Kidney (tissue), 14 donors: ENCODE results near the gene ADAT1. TPM values are rescaled to one million over a fixed set of nuclear protein-coding genes. Genes with fewer than 3 reads are reported as not detected.
A peak's percentile ranks its signal among the peaks of the same experiment; 100 is the strongest.

Experiments
- DNase-seq, 5 donors: peaks; one replicate each; pipeline ENCODE4 v3.0.0-alpha.2; 2013 to 2020
- FAIRE-seq: peaks from 2 replicates; lab custom pipeline; 2012; peaks lifted over from hg19 to GRCh38; lab: Jason Lieb, UNC
- H3K27ac ChIP-seq, 2 donors: one replicate each; pipeline ENCODE4 v1.7.0; 2013; ENCODE audit warnings: low read depth in 2 of 2, low read length in 2 of 2, inconsistent platforms in 1 of 2
- H3K27me3 ChIP-seq: one replicate; pipeline ENCODE4 v1.7.1; 2013; ENCODE audit warnings: low read length, inconsistent platforms; ENCODE audit not compliant: control insufficient read depth, insufficient read depth
- H3K36me3 ChIP-seq, 3 donors: one replicate each; pipeline versions ENCODE4 v1.7.0 to v1.7.1; 2013; ENCODE audit warnings: low read length in 3 of 3, control low read depth in 1 of 3, inconsistent platforms in 1 of 3; ENCODE audit not compliant: insufficient read depth in 3 of 3, control insufficient read depth in 2 of 3
- H3K4me1 ChIP-seq, 3 donors: one replicate each; pipeline versions ENCODE4 v1.7.0 to v1.7.1; 2013; ENCODE audit warnings: low read length in 3 of 3, inconsistent platforms in 1 of 3, low read depth in 1 of 3; ENCODE audit not compliant: control insufficient read depth in 2 of 3, insufficient read depth in 2 of 3
- H3K4me3 ChIP-seq, 3 donors: one replicate each; pipeline versions ENCODE4 v1.7.0 to v1.8.1; 2013; ENCODE audit warnings: low read length in 3 of 3, control low read depth in 1 of 3, inconsistent platforms in 1 of 3
- H3K9ac ChIP-seq, 3 donors: one replicate each; pipeline versions ENCODE4 v1.7.0 to v1.7.1; 2013; ENCODE audit warnings: low read length in 3 of 3, control low read depth in 1 of 3, inconsistent platforms in 1 of 3
- H3K9me3 ChIP-seq, 3 donors: one replicate each; pipeline versions ENCODE4 v1.7.0 to v1.7.1; 2013; ENCODE audit warnings: low read length in 3 of 3, control low read depth in 1 of 3, inconsistent platforms in 1 of 3; ENCODE audit not compliant: control insufficient read depth in 2 of 3, insufficient read depth in 1 of 3
- intact Hi-C: fragments of 100-400 bp; cut with DNase I; formaldehyde crosslinking; loops from one replicate; pipeline ENCODE4 v1.11.1; 2022
- polyA plus RNA-seq: library from polyadenylated mRNA; stranded (reverse); fragments of 350-450 nt; fragmentation: Illumina TruSeq; extraction: RNeasy Lipid Tissue Mini Kit (QIAGEN cat#74804); gene quantifications from one replicate; pipeline ENCODE4 v1.2.3, GENCODE V29; 2014; ENCODE audit warnings: low read depth, low replicate concordance; ENCODE audit not compliant: insufficient read depth
- total RNA-seq: library from RNA; stranded (reverse); fragmentation: NEBNext Ultra II Directional; extraction: Animal tissue kit (Norgen Biotek cat#: 25700); gene quantifications from one replicate; pipeline ENCODE4 v1.2.1, GENCODE V29; 2021
- TF ChIP-seq, protein P1 (sequence below): IDR thresholded peaks from 3 replicates; pipeline ENCODE4 v1.5.1; 2012; ENCODE audit warnings: mild to moderate bottlenecking, moderate library complexity, borderline replicate concordance; ENCODE audit not compliant: insufficient read depth; ENCODE audit errors: extremely low read depth
- donor health status: control.
- donor health status: control.
- donor health status: control.
- donor health status: control.
- donor health status: control.
- donor health status: DM: yes; HTN: yes; CAD: no.
- donor health status: Normal renal cell carcinoma (clear cell type).

The ADAT1 gene
- total and polyA plus RNA-seq, 2 donors from 2014 or later, result 24.4 to 56.5 TPM

DNA sequence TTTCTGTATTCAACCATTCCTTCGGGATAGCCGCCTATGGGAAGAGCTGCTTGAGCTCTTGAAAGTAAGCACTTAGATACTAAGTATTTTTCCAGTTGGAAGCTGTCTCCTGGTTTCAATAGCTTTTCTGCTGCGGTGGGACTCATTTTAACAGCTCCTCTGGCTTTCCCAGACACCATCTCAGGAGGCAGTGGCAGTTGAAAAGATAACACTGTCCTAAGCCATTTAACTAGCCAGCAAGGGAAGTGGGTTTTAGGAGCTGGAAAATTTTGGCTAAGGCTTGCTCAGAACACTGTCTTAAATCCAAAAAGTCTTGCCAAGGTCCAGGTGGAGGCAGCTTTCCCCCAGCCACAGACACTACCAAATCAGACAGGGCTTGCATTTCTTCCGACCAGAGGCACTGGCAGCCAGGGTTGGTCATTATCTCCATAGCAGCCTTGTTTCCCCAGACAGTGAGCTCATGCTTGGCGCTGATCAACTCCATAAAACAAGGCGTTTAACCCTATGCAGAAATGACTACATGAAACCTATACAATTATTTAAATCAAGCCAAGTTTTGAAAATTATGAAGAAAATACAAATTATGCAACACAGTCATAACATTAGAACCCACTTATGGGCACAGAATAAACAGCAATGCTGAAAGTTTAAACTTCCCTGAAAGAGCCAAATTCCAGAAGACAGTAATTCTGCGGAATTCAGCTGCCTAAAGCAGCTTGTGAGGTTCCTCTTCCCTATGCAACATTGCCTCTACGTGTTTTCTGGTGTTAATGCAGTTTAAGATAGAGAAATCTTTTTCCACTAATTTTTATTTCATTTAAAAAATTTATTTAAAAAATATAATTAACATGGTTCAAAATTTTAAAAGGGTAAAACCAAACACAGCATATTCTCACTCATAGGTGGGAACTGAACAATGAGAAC lies 31.9 kb downstream of the ADAT1 start:
- peak in 1 of 5 donors; percentile 39 for DNase-seq

DNA sequence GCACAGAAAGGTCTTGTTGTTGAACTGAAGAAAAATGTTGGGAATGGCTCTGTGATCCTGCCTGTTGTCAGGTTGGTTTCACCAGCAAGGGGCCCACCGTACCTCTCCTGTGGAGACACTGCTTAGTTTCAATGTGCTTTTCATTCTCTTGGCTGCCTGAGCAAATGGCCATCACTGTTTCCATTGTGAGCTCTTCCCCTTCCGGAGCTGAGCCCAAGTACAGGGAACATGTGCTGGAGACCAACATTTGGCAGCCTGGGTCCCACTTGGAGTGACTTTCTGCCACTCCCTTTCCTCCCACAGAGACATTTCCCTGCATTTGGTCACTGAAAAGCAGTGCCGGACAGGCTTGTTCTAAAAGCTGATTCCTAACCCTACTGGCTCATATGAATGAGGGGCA lies 33.8 kb downstream of the ADAT1 start:
- Histone ChIP-seq H3K27me3 (no peaks in the 10 kb centered on the region), H3K4me3 (no peak overlapping the region), H3K27ac (no peak overlapping the region), H3K9ac (no peak overlapping the region), H3K36me3 (peaks cover 0 to 6% (median 0%) of the 10 kb centered on the region in 3 donors), H3K4me1 (no peaks in the 10 kb centered on the region), H3K9me3 (no peaks in the 10 kb centered on the region)
- TF ChIP-seq, protein P1, sequence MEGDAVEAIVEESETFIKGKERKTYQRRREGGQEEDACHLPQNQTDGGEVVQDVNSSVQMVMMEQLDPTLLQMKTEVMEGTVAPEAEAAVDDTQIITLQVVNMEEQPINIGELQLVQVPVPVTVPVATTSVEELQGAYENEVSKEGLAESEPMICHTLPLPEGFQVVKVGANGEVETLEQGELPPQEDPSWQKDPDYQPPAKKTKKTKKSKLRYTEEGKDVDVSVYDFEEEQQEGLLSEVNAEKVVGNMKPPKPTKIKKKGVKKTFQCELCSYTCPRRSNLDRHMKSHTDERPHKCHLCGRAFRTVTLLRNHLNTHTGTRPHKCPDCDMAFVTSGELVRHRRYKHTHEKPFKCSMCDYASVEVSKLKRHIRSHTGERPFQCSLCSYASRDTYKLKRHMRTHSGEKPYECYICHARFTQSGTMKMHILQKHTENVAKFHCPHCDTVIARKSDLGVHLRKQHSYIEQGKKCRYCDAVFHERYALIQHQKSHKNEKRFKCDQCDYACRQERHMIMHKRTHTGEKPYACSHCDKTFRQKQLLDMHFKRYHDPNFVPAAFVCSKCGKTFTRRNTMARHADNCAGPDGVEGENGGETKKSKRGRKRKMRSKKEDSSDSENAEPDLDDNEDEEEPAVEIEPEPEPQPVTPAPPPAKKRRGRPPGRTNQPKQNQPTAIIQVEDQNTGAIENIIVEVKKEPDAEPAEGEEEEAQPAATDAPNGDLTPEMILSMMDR, result no peak
- FAIRE-seq (no peak), DNase-seq (no peak)
- intact Hi-C loops, result no loop called here

More for the DNA sequence above, 31.9 kb downstream of the ADAT1 start:
- no peaks in the 10 kb centered on the region for H3K4me1 ChIP-seq
- intact Hi-C loops, result no loop called here
- H3K9ac ChIP-seq, result no peak overlapping the region
- TF ChIP-seq, protein P1, result no peak
- H3K27ac ChIP-seq, result no peak overlapping the region
- FAIRE-seq, result no peak
- H3K4me3 ChIP-seq, result no peak overlapping the region
- H3K27me3 ChIP-seq, result no peaks in the 10 kb centered on the region
- peaks cover 0 to 6% (median 0%) of the 10 kb centered on the region in 3 donors for H3K36me3 ChIP-seq
- H3K9me3 ChIP-seq, result no peaks in the 10 kb centered on the region

DNA sequence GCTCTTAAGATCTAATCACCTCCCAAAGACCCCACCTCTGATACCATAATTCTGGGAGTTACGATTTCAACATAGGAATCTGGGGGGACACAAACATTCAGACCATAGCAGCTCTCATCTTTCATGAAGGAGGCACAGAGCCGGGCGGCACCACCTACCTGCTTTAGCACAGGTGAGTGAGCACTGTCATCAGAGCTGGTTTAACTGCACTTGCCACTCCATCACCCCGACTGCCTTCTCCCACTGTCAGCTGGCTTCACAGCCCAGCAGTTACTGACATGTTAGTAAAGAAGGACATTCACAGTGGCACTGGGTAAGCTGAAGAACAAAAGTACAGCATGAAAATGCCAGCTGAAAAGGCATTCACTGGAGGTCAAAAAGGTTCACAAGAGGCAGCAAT lies 34.4 kb downstream of the ADAT1 start:
- TF ChIP-seq, protein P1, result no peak
- FAIRE-seq (no peak), DNase-seq (peak in 1 of 5 donors; percentile 18)
- Histone ChIP-seq H3K9ac (no peak overlapping the region), H3K27me3 (no peaks in the 10 kb centered on the region), H3K9me3 (no peaks in the 10 kb centered on the region), H3K27ac (no peak overlapping the region), H3K4me1 (no peaks in the 10 kb centered on the region), H3K4me3 (no peak overlapping the region), H3K36me3 (peaks cover 0 to 6% (median 0%) of the 10 kb centered on the region in 3 donors)
- intact Hi-C loops, result no loop called here
